Right lobe of liver (tissue), 6 donors: ENCODE results near the gene MGAT4A. TPM values are rescaled to one million over a fixed set of nuclear protein-coding genes. Genes with fewer than 3 reads are reported as not detected.
A peak's percentile ranks its signal among the peaks of the same experiment; 100 is the strongest.

ENCODE experiments used
- ATAC-seq, 4 donors: fragments of 200-7000 bp; cut with Tn5 transposase; one replicate each; pipeline ENCODE4 v1.9.1; 2020; ENCODE audit warnings: mild to moderate bottlenecking in 4 of 4, moderate library complexity in 4 of 4
- DNase-seq, 3 donors: peaks; one replicate each; pipeline ENCODE4 v3.0.0-alpha.2; 2020
- H3K27ac ChIP-seq, 3 donors: fragments of 200-600 bp; one replicate each; pipeline ENCODE4 v1.8.0; 2022
- H3K27me3 ChIP-seq, 2 donors: fragments of 200-600 bp; one replicate each; pipeline ENCODE4 v1.8.0; 2022
- H3K36me3 ChIP-seq, 4 donors: fragments of 200-600 bp; sonication (generic) in 1 of 4; one replicate each; pipeline versions ENCODE4 v1.5.1 to v1.8.0; 2017 to 2022; ENCODE audit warnings: control low read depth in 1 of 4
- H3K4me1 ChIP-seq, 4 donors: fragments of 200-600 bp; sonication (generic) in 1 of 4; one replicate each; pipeline versions ENCODE4 v1.5.1 to v1.8.0; 2017 to 2022; ENCODE audit warnings: control low read depth in 1 of 4
- H3K4me3 ChIP-seq, 3 donors: fragments of 200-600 bp; one replicate each; pipeline ENCODE4 v1.8.0; 2022
- H3K9me3 ChIP-seq, 4 donors: fragments of 200-600 bp; sonication (generic) in 1 of 4; one replicate each; pipeline versions ENCODE4 v1.5.1 to v1.8.0; 2017 to 2022; ENCODE audit warnings: control low read depth in 1 of 4
- CTCF ChIP-seq, 4 donors: fragments of 200-600 bp in 3 of 4; fragments of 450-650 bp in 1 of 4; IDR thresholded peaks; one replicate each; pipeline versions ENCODE4 v1.5.1 to v1.8.0; 2016 to 2022; ENCODE audit warnings: antibody characterized with exemption in 4 of 4, mild to moderate bottlenecking in 2 of 4
- POLR2A ChIP-seq: fragments of 450-650 bp; IDR thresholded peaks from one replicate; pipeline ENCODE4 v1.6.1; 2017; ENCODE audit warnings: antibody characterized with exemption, mild to moderate bottlenecking
- WGBS: methylation state at CpG from one replicate; pipeline ENCODE4 v1.1.6; 2018; ENCODE audit warnings: low coverage, low lambda C conversion rate; ENCODE audit not compliant: insufficient coverage; ENCODE audit errors: missing lambda C conversion rate; 5-methylcytosine and 5-hydroxymethylcytosine counted together
- intact Hi-C, 2 donors: fragments of 100-400 bp; cut with DNase I; formaldehyde crosslinking; loops; one replicate each; pipeline versions ENCODE4 v1.11.2 to v1.14.1; 2022
- total RNA-seq, 6 experiments: library from RNA; depleted of rRNA in 2 of 6; stranded (reverse); fragments of >200 nt in 2 of 6; fragmentation: NEBNext Ultra II Directional in 3 of 6; extraction: Animal tissue kit (Norgen Biotek cat#: 25700) in 3 of 6; gene quantifications; one replicate each; pipeline versions ENCODE4 v1.1.0 to v1.2.4, GENCODE V29; 2016 to 2023
- donor health status: DM: no; HTN: yes; CAD: no.
- donor health status: DM: no; HTN: no; CAD: no.
- donor health status: DM: no; HTN: no; CAD: no.
- donor health status: DM: no; HTN: yes; CAD: no.
- donor health status: DM: no; HTN: yes; CAD: no.

MGAT4A gene
- total RNA-seq, 6 experiments from 2014 or later = 7.8 to 16.0 (median 11.7) TPM

- Histone ChIP-seq H3K27ac (no peak overlapping the region), H3K9me3 (no peaks in the 10 kb centered on the region), H3K36me3 (peaks cover 0 to 16% (median 0%) of the 10 kb centered on the region in 4 donors), H3K4me1 (no peaks in the 10 kb centered on the region), H3K27me3 (no peaks in the 10 kb centered on the region), H3K4me3 (no peak overlapping the region)
- DNase-seq (no peak), ATAC-seq (no peak)
- intact Hi-C loops = no loop called here
- TF ChIP-seq POLR2A = no peak
- no peak for TF ChIP-seq CTCF (IDR thresholded peaks at IDR 0.05)
- WGBS = 96% methylated on average over 3 of the region's 3 CpGs
Observed at GRCh38 chr2:98632351-98632750, 98.6 kb downstream of the MGAT4A start.

DNA sequence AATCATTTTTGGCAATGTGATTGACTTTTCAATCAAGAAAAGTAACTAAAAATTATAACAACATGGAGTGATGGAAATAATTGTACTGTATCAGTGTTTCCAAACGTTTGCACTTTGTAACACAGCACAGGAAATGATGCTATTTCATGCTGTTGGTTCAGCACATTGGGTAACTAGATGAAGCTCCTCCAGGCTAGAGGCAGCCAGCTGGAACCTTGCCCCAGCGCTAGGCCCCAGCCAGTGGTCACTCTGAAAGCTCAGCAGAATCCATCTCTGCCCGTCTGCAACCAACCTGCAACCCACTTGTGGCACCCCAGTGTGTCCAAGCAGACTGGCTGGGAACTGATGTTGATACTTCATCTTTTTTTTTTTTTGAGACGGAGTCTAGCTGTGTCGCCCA lies 107.3 kb downstream of the MGAT4A start:
- TF ChIP-seq POLR2A = no peak
- no peak for TF ChIP-seq CTCF (IDR thresholded peaks at IDR 0.05)
- peak; percentile 86 to 99 (median 96) for ATAC-seq
- H3K36me3 ChIP-seq = peaks cover 0 to 9% (median 0%) of the 10 kb centered on the region in 4 donors
- H3K27ac ChIP-seq = no peak overlapping the region
- DNase-seq = peak; percentile 77 to 83 (median 80)
- no peaks in the 10 kb centered on the region for H3K27me3 ChIP-seq
- no peak overlapping the region for H3K4me3 ChIP-seq
- no peaks in the 10 kb centered on the region for H3K4me1 ChIP-seq
- no peaks in the 10 kb centered on the region for H3K9me3 ChIP-seq
- WGBS = 50% methylated on average over 4 of the region's 5 CpGs
- intact Hi-C loops = no loop called here

- 78% methylated on average over 5 of the region's 5 CpGs for WGBS
- TF ChIP-seq POLR2A (no peak), CTCF (IDR thresholded peaks at IDR 0.05) (no peak)
- no peak overlapping the region for H3K4me3 ChIP-seq
- DNase-seq = no peak
- H3K36me3 ChIP-seq = peaks cover 0 to 58% (median 13%) of the 10 kb centered on the region in 4 donors
- H3K4me1 ChIP-seq = no peaks in the 10 kb centered on the region
- intact Hi-C loops = no loop called here
- ATAC-seq = no peak
- H3K27me3 ChIP-seq = no peaks in the 10 kb centered on the region
- no peaks in the 10 kb centered on the region for H3K9me3 ChIP-seq
- no peak overlapping the region for H3K27ac ChIP-seq
Observed at GRCh38 chr2:98617149-98617548, 113.8 kb downstream of the MGAT4A start.

- TF ChIP-seq POLR2A (no peak), CTCF (IDR thresholded peaks at IDR 0.05) (no peak)
- Histone ChIP-seq H3K4me1 (peaks cover 0 to 10% (median under 1%) of the 10 kb centered on the region in 4 donors), H3K27me3 (no peaks in the 10 kb centered on the region), H3K36me3 (peaks cover 0 to 69% (median 21%) of the 10 kb centered on the region in 4 donors), H3K9me3 (no peaks in the 10 kb centered on the region), H3K4me3 (no peak overlapping the region), H3K27ac (no peak overlapping the region)
- intact Hi-C loops = no loop called here
- ATAC-seq = no peak
- WGBS = 87% methylated on average over 5 of the region's 5 CpGs
- DNase-seq = no peak
Observed at GRCh38 chr2:98615481-98615880, 115.5 kb downstream of the MGAT4A start.
